IMR-90 (cell line): ENCODE data around the gene AKNA.

Experiments used
- MAFK ChIP-seq: IDR thresholded peaks from 2 replicates; pipeline ENCODE4 v1.6.1; 2012; ENCODE audit warnings: low read depth, low read length, improper control_type of control experiment
- POLR2A ChIP-seq: IDR thresholded peaks from 2 replicates; pipeline ENCODE4 v1.6.1; 2012; ENCODE audit warnings: mild to moderate bottlenecking, low read depth, low read length
- RFX5 ChIP-seq: IDR thresholded peaks from 2 replicates; pipeline ENCODE4 v1.8.0; 2012; ENCODE audit warnings: low read depth, mild to moderate bottlenecking, low read length, moderate library complexity
- TF ChIP-seq, protein P1 (sequence below): conservative IDR thresholded peaks from 2 replicates; pipeline ENCODE4 v1.5.1; 2012; ENCODE audit warnings: mild to moderate bottlenecking, low read depth, low read length, improper control_type of control experiment

DNA sequence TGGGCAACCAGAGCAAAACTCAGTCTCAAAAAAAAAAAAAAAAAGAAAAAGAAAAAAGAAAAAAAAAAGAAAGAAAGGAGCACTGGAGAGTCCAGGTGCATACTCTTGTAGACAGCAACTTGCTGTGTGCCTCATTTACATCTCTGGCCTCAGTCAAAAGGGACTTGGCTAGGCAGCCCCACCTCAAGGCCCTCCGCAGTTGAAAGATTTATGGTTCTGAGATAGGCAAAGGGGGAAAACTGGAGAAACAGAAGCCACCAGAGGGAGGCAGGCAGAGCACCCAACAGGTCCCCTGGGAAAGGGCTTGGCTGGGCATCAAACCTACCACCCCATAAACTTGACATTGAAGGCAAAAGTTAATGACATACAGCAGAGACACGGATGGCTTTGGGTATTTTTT is 52.0 kb downstream of the AKNA start:
- TF ChIP-seq POLR2A (no peak), RFX5 (no peak), MAFK (no peak)
- TF ChIP-seq, protein P1, sequence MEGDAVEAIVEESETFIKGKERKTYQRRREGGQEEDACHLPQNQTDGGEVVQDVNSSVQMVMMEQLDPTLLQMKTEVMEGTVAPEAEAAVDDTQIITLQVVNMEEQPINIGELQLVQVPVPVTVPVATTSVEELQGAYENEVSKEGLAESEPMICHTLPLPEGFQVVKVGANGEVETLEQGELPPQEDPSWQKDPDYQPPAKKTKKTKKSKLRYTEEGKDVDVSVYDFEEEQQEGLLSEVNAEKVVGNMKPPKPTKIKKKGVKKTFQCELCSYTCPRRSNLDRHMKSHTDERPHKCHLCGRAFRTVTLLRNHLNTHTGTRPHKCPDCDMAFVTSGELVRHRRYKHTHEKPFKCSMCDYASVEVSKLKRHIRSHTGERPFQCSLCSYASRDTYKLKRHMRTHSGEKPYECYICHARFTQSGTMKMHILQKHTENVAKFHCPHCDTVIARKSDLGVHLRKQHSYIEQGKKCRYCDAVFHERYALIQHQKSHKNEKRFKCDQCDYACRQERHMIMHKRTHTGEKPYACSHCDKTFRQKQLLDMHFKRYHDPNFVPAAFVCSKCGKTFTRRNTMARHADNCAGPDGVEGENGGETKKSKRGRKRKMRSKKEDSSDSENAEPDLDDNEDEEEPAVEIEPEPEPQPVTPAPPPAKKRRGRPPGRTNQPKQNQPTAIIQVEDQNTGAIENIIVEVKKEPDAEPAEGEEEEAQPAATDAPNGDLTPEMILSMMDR: no peak
